ENCODE data around the gene LGALS3BP.

DNA sequence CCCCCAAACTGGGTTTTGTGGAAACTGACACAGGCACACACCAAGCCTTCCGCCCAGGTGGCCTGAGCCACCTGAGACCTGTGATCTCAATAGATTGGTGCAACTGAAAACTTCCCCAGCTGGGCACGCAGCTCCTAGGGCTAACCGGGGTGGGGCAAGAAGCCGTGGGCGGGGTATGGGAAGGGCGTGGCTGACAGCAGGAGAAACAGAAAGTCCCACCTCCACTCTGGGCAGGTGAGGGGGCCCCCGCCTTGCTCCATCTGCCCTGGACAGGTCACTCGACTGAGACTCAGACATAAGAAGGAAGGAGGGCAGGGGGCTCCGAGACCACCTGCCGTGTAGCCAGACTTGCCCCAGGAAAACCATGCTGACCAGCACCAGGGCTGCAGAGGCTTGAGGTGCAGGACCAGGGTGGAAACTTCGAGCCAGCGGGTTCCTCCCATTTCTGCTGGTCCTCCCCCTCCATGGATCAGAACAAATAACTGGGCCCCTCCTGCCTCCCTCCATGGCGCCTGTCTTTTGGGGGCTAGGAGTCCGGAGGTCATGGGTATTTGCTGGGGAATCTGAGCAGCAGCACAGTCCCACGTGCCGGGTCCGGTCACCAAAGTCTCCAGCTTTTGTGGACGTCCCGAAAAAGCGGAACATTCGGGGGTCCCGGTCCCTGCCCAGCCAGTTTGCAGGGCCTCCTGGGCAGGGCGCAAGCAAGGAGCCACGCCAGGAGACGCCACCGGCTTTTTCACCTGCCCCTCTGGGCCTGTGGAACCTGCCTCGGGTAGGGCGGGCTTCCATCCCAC, 55.9 kb downstream of the LGALS3BP start:
- TF ChIP-seq, protein P1, sequence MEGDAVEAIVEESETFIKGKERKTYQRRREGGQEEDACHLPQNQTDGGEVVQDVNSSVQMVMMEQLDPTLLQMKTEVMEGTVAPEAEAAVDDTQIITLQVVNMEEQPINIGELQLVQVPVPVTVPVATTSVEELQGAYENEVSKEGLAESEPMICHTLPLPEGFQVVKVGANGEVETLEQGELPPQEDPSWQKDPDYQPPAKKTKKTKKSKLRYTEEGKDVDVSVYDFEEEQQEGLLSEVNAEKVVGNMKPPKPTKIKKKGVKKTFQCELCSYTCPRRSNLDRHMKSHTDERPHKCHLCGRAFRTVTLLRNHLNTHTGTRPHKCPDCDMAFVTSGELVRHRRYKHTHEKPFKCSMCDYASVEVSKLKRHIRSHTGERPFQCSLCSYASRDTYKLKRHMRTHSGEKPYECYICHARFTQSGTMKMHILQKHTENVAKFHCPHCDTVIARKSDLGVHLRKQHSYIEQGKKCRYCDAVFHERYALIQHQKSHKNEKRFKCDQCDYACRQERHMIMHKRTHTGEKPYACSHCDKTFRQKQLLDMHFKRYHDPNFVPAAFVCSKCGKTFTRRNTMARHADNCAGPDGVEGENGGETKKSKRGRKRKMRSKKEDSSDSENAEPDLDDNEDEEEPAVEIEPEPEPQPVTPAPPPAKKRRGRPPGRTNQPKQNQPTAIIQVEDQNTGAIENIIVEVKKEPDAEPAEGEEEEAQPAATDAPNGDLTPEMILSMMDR (conservative IDR thresholded peaks at IDR 0.05) = no peak
- TF ChIP-seq EZH2 (IDR thresholded peaks at IDR 0.05; ENCODE audit: low read depth) = no peak

Data from PC-9 (cell line).